Measurements from ENCODE around the gene ENG. TPM values are rescaled to one million over a fixed set of nuclear protein-coding genes. Genes with fewer than 3 reads are reported as not detected.

ENG gene
- total RNA-seq, 1 donor from 2014 or later = 130 TPM

GRCh38 chr9:127806871-127807270 lies 47.6 kb downstream of the ENG start:
- H3K27ac ChIP-seq = no peak overlapping the region
- intact Hi-C loops (cut with DNase I) = no loop called here
- no peak overlapping the region for H3K4me3 ChIP-seq
- peaks cover 28% of the 10 kb centered on the region for H3K4me1 ChIP-seq
- no peaks in the 10 kb centered on the region for H3K9me3 ChIP-seq
- H3K36me3 ChIP-seq = peaks cover 0 to 35% of the 10 kb centered on the region in 2 donors
- H3K27me3 ChIP-seq = no peaks in the 10 kb centered on the region
- TF ChIP-seq CTCF (IDR thresholded peaks at IDR 0.05) = no peak
- no peak for DNase-seq (ENCODE audit: extremely low spot score in 2 of 2)

GRCh38 chr9:127805620-127806019 lies 48.8 kb downstream of the ENG start:
- intact Hi-C loops (cut with DNase I) = loop anchor here (2.0 kb wide), 1 partner anchor 19 kb away; no protein-coding TSS in a partner anchor
- peaks cover 0 to 30% of the 10 kb centered on the region in 2 donors for H3K36me3 ChIP-seq
- no peaks in the 10 kb centered on the region for H3K9me3 ChIP-seq
- peaks cover 37% of the 10 kb centered on the region for H3K4me1 ChIP-seq
- no peak for DNase-seq (ENCODE audit: extremely low spot score in 2 of 2)
- TF ChIP-seq CTCF (IDR thresholded peaks at IDR 0.05) (no peak), POLR2AphosphoS5 (IDR thresholded peaks at IDR 0.05; ENCODE audit: insufficient read depth in 1 of 2, low read depth in 1 of 2) (no peak), POLR2A (IDR thresholded peaks at IDR 0.05) (no peak)
- H3K4me3 ChIP-seq = no peak overlapping the region
- H3K27ac ChIP-seq = no peak overlapping the region
- no peaks in the 10 kb centered on the region for H3K27me3 ChIP-seq

GRCh38 chr9:127803507-127804352 lies 50.7 kb downstream of the ENG start:
- Histone ChIP-seq H3K4me1 (peaks cover 32% of the 10 kb centered on the region), H3K27me3 (no peaks in the 10 kb centered on the region), H3K9me3 (no peaks in the 10 kb centered on the region), H3K36me3 (peaks cover 0 to 17% of the 10 kb centered on the region in 2 donors), H3K4me3 (peak overlapping the region; percentile 69 to 78), H3K27ac (peak overlapping the region; percentile 90)
- intact Hi-C loops (cut with DNase I) = loop anchor here (2.0 kb wide), 1 partner anchor 21 kb away; no protein-coding TSS in a partner anchor
- TF ChIP-seq POLR2AphosphoS5 (IDR thresholded peaks at IDR 0.05; ENCODE audit: insufficient read depth in 1 of 2, low read depth in 1 of 2) (no peak), CTCF (IDR thresholded peaks at IDR 0.05) (no peak), POLR2A (IDR thresholded peaks at IDR 0.05) (no peak)
- no peak for DNase-seq (ENCODE audit: extremely low spot score in 2 of 2)

- intact Hi-C loops (cut with DNase I) = no loop called here
- no peaks in the 10 kb centered on the region for H3K27me3 ChIP-seq
These were observed 51.6 kb downstream of the ENG start, which contains the start of gene FPGS for GRCh38 chr9:127802576-127803443. Gene FPGS (plus strand): TSS chr9:127802882. CDS start chr9:127802925, 43 bp downstream.

More at GRCh38 chr9:127802576-127803443, 51.6 kb downstream of the ENG start, which contains the start of gene FPGS:
- H3K4me3 ChIP-seq = peak within 1 kb of the TSS; percentile 69 to 78
- DNase-seq (ENCODE audit: extremely low spot score in 2 of 2) = peak in 1 of 2 donors; percentile 96
- H3K27ac ChIP-seq = peak within 1 kb of the TSS; percentile 90
- peaks cover 33% of the 10 kb centered on the region for H3K4me1 ChIP-seq
- peak in 1 of 2 donors; percentile 57 for TF ChIP-seq POLR2AphosphoS5 (IDR thresholded peaks at IDR 0.05; ENCODE audit: insufficient read depth in 1 of 2, low read depth in 1 of 2)
- no peak for TF ChIP-seq CTCF (IDR thresholded peaks at IDR 0.05)
- TF ChIP-seq POLR2A (IDR thresholded peaks at IDR 0.05) = peak in 1 of 2 donors; percentile 22
- H3K9me3 ChIP-seq = no peaks in the 10 kb centered on the region
- peaks cover 0 to 8% of the 10 kb centered on the region in 2 donors for H3K36me3 ChIP-seq
